HG03565 (cell line): ENCODE data around the gene GOSR1.
"Not testable (repeated sequence)": the region's sequence is repeated elsewhere in the genome, so short reads cannot be mapped to it uniquely, and the experiment has no call there.

ENCODE experiments used
- ATAC-seq: cut with Tn5 transposase; IDR thresholded peaks from one replicate; pipeline ENCODE4 v1.9.1; 2021; ENCODE audit warnings: mild to moderate bottlenecking, moderate library complexity; ENCODE audit not compliant: unreplicated experiment

Gene GOSR1

DNA sequence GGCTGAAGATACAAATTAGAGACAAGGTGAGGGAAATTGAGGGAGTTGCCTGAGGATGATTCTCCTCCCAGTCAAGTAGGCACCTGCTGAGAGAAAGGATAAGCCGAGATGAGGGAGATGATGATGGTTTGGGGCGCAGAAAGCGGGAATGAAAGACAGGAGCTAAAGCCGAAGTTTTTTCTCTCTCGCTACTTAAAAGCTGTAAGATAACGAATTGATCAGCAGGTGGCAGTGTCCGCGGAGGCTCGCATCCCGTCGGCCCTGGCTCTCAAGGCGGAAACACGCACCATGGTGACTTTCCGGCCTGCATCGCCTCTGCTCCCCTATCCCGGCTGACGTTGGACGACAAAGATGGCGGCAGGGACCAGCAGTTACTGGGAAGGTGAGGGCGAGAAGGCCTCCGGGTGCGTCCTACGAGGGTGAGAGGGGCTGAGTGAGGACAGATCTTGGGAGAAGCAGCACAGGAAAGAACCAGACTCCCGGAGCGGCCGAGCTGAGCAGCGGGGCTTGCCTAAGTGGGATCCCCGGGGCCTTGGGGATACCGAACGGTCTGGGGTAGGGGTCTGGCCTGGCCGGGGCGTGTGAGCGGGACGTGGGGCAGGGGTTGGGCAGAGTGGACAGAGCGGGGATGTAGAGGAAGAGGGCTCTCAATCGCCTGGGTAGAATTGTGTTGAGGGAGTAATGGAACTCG is at the start of gene GOSR1:
Gene GOSR1, plus strand, starts transcription at position 326 of the 691 bp plus-strand sequence. Its CDS starts 26 bp downstream, at position 352.
- ATAC-seq = peak; percentile 81

- ATAC-seq = no peak
These were observed 49.6 kb upstream of the GOSR1 start for GRCh38 chr17:30427611-30428010.

DNA sequence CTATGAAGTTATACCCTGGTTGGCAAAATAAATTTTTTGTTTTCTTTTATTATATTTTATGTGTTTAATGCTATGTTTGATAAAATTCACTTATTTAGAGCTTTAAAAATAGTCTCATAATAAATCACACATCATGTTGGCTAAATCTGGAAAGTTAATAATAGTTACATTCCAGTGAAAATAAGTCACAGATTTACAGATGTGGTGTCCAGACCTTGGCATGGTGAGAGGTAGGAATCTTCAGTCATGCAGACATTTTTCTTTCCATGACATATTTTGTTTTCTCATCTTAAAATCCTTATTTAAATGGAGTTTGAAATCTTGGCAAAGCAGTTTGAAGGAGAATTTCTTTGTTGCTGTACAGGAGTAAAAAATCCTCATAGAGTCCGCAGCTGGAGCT is 48.1 kb upstream of the GOSR1 start:
- no peak for ATAC-seq

DNA sequence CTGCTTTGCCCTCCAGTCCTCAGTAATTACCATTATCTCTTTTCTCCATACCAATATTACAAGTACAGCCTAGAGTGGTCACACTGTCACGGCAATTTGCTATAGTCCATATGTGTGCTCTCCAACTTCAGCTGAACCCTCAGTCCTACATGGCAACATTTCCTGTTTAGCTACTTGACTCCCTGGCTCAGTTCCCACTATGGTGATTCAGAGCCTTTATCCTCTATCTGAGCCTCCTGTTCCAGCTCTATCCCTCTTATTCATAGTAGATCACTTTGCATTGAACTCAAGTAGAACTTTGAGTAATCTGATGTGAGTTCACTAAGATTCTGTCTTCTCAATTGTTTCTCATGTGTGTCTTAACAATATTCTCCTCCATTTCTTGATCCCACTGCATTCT is 43.7 kb upstream of the GOSR1 start:
- no peak for ATAC-seq

GRCh38 chr17:30436729-30437128 is 40.5 kb upstream of the GOSR1 start:
- no peak for ATAC-seq

DNA sequence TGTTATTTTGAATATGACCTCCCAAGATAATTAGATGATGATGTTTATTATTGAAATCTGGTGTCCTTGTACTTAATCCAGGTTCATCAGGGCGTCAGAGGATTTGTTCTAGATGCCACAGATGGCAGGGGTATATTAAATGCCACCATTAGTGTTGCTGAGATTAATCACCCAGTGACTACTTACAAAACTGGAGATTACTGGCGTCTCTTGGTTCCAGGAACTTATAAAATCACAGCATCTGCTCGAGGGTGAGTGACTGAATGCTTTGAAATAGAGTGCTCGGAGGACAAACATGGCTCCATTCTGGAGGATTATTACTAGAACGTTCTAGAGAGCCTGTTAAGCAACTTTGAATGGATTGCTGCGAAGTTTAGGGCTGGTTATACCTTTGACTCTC is 33.5 kb upstream of the GOSR1 start:
- ATAC-seq = no peak

DNA sequence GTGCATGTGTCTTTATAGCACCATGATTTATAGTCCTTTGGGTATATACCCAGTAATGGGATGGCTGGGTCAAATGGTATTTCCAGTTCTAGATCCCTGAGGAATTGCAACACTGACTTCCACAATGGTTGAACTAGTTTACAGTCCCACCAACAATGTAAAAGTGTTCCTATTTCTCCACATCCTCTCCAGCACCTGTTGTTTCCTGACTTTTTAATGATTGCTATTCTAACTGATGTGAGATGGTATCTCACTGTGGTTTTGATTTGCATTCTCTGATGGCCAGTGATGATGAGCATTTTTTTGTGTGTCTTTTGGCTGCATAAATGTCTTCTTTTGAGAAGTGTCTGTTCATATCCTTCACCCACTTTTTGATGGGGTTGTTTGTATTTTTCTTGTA is 30.6 kb upstream of the GOSR1 start:
- not testable (repeated sequence) for ATAC-seq

GRCh38 chr17:30449480-30449879 is 27.7 kb upstream of the GOSR1 start:
- no peak for ATAC-seq

DNA sequence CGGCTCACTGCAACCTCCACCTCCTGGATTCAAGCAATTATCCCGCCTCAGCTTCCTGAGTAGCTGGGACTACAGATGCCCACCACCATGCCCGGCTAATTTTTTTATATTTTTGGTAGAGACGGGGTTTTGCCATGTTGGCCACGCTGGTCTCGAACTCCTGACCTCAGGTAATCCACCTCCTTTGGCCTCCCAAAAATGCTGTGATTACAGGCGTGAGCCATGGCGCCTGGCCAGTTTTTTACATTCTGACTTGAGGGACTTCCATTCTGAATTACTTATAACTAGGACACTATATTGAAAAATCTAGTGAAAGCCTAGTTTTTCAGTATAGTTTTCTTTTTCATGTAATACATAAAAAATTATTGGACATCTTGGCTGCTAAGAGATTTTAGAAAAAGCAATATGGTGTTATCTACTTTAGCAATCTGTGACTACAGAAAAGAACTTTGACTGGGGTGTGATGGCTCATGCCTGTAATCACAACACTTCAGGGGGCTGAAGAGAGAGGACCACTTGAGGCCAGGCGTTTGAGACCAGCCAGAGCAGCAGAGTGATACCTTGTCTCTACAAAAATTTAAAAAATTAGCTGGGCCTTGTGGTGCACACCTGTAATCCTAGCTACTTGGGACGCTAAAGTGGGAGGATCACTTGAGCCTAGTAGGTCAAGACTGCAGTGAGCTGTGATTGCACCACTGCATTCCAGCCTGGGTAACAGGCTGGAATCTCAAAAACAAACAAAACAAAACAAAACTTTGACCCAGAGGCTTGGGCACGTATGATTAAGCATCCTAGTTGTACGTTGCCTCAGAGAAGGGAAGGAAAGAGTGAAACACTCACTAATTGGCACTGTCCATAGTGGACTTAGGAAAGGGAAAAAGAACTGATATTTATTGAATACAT is 26.8 kb upstream of the GOSR1 start:
- ATAC-seq = no peak

- no peak for ATAC-seq
These were observed 22.6 kb upstream of the GOSR1 start for GRCh38 chr17:30454635-30455034.

DNA sequence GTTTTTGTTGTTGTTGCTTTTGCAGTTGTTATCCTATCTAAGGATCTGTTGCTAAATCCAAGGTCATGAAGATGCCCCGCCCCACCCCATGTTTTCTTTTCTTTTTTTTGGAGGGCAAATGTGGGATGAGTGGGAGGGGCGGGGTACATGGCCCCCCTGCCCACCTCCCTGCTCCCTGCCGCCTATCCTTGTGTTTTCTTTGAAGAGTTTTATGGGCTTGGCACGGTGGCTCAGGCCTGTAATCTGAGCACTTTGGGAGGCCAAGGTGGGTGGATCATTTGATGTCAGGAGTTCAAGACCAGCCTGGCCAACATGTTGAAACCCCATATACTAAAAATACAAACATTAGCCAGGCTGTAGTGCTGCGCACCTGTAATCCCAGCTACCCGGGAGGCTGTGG is 18.8 kb upstream of the GOSR1 start:
- no peak for ATAC-seq

DNA sequence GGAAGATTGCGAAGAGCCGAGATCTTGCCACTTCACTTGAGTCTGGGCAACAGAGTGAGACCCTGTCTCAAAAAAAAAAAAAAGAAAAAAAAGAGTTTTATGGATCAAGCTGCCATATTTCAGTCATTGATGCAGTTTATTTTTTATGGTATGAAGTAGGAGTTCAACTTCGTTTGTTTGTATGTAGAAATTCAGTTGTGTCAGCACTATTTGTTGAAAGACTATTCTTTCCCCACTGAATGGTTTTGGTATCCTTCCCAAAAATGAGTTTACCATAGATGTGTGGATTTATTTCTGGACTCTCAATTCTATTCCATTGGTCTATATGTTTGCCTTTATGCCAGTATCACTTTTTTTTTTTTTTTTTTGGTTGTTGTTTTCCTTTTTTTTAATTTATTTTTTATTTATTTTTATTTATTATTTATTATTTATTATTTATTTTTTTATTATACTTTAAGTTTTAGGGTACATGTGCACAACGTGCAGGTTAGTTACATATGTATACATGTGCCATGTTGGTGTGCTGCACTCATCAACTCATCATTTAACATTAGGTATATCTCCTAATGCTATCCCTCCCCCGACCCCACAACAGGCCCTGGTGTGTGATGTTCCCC is 18.3 kb upstream of the GOSR1 start:
- ATAC-seq = not testable (repeated sequence)

DNA sequence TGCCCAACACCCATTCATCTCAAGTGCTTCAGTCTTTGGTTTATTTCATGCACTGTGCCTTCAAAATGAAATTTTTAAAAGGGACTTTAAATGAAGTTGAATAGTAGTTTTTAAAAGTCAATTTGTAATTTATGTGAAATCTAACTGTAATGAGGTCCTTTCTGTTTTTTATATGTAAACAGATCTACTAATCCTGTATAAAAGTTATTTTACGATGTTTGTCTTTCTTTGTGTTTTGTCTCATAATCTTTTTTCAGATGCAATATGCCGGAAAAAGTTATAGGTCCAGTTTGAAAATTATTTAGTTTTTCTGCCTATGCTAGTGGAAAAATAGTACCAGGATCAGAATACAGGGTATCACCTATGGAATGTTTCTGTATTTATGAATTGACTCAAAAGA is 8.7 kb upstream of the GOSR1 start:
- ATAC-seq = no peak

DNA sequence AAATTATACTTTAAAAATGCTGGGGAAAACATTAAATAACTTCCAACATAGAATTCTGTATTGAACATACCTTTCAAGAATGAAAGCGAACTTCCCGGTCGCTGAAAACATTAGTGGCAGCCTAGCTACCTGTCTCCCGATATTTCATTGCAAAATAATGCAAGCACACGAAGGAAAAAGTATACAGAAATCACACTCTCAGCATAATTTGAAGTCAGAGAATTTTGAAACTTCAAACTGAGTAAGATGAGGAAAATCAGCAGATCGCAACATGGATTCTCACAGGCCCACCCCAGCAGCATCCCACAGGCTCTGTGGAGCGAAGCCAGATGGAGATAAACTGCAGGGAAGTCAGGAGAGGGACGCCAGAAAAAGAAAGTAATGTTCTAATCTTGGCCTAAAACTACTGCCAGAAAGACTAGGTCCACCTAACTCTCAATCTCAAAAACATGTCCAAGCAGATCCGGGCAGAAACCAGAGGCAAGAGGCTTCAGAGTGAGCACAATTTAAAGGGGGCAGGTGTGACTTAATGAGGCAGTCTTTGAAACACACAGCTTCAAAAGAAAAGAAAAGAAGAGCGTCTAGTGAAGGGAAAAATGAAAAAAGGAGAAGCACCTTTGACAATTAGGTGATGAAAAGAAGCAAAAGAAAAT is 4.8 kb upstream of the GOSR1 start:
- no peak for ATAC-seq

- ATAC-seq = no peak
These were observed 2.0 kb upstream of the GOSR1 start for GRCh38 chr17:30475206-30475605.

GRCh38 chr17:30476726-30477082 is 504 bp upstream of the GOSR1 start:
- peak; percentile 7 for ATAC-seq

DNA sequence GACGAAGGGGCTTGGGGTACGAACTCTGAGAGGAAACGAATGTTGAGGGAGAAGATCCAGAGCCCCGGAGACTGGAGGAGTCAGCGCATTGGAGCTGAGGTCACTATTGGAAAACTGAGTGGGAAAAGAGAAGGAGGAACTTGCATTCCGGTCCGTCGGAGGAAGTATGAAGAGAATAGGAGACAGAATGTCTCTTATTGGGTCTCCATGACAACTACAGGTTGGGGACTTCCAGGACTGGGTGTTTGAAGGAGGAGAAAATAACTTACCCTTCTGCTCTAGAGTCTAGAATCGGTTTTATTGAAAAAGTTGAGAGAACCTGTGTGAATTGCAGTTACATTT is 537 bp downstream of the GOSR1 start:
- no peak for ATAC-seq

GRCh38 chr17:30482555-30482954 is 5.3 kb downstream of the GOSR1 start:
- ATAC-seq = no peak

GRCh38 chr17:30483159-30483558 is 6.0 kb downstream of the GOSR1 start:
- no peak for ATAC-seq

DNA sequence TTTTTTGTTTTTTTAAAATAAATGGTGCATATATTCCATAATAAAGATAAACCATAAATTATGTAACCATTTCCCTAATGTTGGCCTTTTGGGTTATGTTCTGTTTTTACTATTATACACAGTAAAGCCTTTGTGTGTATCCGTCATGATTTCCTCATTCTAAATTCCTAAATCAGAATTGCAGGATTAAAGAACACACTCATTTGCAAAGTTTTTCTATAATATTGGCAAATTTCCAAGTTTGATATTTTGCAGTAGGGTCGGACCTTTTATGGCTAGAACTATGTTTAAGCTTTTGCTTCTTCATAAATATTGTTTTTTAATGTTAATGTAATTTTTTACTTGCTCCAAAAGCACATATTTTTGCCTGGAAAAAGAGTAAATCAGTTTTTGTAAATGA is 16.6 kb downstream of the GOSR1 start:
- no peak for ATAC-seq

DNA sequence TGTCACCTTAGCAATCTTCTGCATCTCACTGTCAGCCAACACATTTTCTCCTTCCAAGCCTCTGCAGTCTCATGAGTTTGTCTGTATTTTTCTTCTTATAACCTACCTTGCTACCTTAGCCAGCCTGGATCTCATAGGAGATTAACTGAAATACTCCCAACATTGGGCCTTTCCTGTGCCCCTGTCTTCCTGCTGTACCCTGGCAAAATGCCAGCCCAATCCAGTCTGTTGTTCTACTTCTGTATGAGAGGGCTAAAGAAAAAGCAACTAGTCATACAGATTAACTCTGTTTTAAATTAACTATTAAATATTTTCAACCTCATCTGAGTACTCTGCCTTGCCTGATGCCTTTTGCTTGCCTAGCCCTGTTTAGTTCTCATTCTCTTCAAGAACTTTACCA is 18.4 kb downstream of the GOSR1 start:
- no peak for ATAC-seq
